ENCODE data around the gene ZNF823. TPM values are rescaled to one million over a fixed set of nuclear protein-coding genes. Genes with fewer than 3 reads are reported as not detected.

The ZNF823 gene
- total and polyA plus RNA-seq, 9 of the 15 experiments (the other 6 are each of a cell fraction or from before 2014, with no cell fraction given), result 4.0 to 13.4 (median 6.1) TPM

DNA sequence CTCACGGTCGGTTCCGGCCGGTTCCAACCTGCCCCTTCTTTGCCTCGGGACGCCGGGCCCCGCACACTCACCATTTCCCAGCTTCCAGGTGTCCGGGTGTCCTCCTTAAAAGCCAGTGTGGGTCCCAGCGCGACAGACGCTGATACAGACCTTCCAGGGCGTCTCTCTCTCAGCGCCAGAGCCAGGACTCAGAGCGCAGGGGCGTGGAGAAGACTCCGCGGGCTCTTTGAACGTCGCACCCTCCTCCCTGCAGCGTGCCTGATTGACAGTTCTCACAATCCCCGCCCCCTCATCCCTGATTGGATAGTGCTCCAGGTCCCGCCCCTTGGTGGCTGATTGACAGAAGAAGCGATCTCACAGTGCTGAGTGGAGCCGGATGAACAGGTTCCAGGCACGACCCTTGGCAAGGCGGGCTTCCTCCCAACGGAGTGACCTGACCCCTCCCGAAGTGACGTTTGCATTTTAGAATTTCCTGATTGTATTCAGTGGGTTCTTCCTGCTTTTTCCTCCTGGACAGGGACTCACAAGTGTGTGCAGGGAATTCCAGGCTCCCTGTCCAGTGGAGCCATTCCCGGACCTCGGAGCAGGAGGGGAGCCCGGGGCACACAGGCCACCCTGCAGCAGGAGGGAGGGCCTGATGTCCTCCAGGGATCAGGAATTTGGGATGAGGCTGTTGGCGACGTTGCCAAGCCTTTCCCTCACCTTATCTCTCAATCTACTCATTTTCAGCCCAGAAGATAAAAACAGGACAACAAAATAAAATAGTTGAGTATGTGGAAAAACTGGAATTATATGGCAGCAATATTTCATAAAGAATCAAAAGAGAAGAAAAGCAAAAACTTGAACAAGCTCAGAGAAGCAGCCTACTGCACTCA lies at the start of gene ZNF823 (continued):
- TF ChIP-seq WHSC1 (IDR thresholded peaks at IDR 0.05; ENCODE audit: low read length), result no peak
- peak; percentile 77 for TF ChIP-seq TBP (optimal IDR thresholded peaks at IDR 0.05; ENCODE audit: low read depth, low read length)
- TF ChIP-seq, protein P1, sequence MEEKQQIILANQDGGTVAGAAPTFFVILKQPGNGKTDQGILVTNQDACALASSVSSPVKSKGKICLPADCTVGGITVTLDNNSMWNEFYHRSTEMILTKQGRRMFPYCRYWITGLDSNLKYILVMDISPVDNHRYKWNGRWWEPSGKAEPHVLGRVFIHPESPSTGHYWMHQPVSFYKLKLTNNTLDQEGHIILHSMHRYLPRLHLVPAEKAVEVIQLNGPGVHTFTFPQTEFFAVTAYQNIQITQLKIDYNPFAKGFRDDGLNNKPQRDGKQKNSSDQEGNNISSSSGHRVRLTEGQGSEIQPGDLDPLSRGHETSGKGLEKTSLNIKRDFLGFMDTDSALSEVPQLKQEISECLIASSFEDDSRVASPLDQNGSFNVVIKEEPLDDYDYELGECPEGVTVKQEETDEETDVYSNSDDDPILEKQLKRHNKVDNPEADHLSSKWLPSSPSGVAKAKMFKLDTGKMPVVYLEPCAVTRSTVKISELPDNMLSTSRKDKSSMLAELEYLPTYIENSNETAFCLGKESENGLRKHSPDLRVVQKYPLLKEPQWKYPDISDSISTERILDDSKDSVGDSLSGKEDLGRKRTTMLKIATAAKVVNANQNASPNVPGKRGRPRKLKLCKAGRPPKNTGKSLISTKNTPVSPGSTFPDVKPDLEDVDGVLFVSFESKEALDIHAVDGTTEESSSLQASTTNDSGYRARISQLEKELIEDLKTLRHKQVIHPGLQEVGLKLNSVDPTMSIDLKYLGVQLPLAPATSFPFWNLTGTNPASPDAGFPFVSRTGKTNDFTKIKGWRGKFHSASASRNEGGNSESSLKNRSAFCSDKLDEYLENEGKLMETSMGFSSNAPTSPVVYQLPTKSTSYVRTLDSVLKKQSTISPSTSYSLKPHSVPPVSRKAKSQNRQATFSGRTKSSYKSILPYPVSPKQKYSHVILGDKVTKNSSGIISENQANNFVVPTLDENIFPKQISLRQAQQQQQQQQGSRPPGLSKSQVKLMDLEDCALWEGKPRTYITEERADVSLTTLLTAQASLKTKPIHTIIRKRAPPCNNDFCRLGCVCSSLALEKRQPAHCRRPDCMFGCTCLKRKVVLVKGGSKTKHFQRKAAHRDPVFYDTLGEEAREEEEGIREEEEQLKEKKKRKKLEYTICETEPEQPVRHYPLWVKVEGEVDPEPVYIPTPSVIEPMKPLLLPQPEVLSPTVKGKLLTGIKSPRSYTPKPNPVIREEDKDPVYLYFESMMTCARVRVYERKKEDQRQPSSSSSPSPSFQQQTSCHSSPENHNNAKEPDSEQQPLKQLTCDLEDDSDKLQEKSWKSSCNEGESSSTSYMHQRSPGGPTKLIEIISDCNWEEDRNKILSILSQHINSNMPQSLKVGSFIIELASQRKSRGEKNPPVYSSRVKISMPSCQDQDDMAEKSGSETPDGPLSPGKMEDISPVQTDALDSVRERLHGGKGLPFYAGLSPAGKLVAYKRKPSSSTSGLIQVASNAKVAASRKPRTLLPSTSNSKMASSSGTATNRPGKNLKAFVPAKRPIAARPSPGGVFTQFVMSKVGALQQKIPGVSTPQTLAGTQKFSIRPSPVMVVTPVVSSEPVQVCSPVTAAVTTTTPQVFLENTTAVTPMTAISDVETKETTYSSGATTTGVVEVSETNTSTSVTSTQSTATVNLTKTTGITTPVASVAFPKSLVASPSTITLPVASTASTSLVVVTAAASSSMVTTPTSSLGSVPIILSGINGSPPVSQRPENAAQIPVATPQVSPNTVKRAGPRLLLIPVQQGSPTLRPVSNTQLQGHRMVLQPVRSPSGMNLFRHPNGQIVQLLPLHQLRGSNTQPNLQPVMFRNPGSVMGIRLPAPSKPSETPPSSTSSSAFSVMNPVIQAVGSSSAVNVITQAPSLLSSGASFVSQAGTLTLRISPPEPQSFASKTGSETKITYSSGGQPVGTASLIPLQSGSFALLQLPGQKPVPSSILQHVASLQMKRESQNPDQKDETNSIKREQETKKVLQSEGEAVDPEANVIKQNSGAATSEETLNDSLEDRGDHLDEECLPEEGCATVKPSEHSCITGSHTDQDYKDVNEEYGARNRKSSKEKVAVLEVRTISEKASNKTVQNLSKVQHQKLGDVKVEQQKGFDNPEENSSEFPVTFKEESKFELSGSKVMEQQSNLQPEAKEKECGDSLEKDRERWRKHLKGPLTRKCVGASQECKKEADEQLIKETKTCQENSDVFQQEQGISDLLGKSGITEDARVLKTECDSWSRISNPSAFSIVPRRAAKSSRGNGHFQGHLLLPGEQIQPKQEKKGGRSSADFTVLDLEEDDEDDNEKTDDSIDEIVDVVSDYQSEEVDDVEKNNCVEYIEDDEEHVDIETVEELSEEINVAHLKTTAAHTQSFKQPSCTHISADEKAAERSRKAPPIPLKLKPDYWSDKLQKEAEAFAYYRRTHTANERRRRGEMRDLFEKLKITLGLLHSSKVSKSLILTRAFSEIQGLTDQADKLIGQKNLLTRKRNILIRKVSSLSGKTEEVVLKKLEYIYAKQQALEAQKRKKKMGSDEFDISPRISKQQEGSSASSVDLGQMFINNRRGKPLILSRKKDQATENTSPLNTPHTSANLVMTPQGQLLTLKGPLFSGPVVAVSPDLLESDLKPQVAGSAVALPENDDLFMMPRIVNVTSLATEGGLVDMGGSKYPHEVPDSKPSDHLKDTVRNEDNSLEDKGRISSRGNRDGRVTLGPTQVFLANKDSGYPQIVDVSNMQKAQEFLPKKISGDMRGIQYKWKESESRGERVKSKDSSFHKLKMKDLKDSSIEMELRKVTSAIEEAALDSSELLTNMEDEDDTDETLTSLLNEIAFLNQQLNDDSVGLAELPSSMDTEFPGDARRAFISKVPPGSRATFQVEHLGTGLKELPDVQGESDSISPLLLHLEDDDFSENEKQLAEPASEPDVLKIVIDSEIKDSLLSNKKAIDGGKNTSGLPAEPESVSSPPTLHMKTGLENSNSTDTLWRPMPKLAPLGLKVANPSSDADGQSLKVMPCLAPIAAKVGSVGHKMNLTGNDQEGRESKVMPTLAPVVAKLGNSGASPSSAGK (IDR thresholded peaks at IDR 0.05), result peak; percentile 75
- TF ChIP-seq RBM22 (IDR thresholded peaks at IDR 0.05; ENCODE audit: low read depth, low read length, poor library complexity, severe bottlenecking), result no peak
- TF ChIP-seq ZNF121 (CRISPR knock-in tag; conservative IDR thresholded peaks at IDR 0.05), result no peak
- TF ChIP-seq, protein P2, sequence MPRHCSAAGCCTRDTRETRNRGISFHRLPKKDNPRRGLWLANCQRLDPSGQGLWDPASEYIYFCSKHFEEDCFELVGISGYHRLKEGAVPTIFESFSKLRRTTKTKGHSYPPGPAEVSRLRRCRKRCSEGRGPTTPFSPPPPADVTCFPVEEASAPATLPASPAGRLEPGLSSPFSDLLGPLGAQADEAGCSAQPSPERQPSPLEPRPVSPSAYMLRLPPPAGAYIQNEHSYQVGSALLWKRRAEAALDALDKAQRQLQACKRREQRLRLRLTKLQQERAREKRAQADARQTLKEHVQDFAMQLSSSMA (CRISPR knock-in tag; IDR thresholded peaks at IDR 0.05), result peak; percentile 93
- TF ChIP-seq NCOA4 (IDR thresholded peaks at IDR 0.05; ENCODE audit: partially characterized antibody), result no peak
- peak; percentile 82 for TF ChIP-seq L3MBTL2 (IDR thresholded peaks at IDR 0.05)
- TF ChIP-seq, protein P3, sequence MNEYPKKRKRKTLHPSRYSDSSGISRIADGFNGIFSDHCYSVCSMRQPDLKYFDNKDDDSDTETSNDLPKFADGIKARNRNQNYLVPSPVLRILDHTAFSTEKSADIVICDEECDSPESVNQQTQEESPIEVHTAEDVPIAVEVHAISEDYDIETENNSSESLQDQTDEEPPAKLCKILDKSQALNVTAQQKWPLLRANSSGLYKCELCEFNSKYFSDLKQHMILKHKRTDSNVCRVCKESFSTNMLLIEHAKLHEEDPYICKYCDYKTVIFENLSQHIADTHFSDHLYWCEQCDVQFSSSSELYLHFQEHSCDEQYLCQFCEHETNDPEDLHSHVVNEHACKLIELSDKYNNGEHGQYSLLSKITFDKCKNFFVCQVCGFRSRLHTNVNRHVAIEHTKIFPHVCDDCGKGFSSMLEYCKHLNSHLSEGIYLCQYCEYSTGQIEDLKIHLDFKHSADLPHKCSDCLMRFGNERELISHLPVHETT (CRISPR knock-in tag; conservative IDR thresholded peaks at IDR 0.05 in 1 of 2, IDR thresholded peaks at IDR 0.05 in 1 of 2), result no peak
- no peak for TF ChIP-seq HIVEP1 (CRISPR knock-in tag; IDR thresholded peaks at IDR 0.05)
- no peak for TF ChIP-seq SRSF7 (optimal IDR thresholded peaks at IDR 0.05; ENCODE audit: low read depth, low read length)
- no peak for TF ChIP-seq PHTF2 (CRISPR knock-in tag; IDR thresholded peaks at IDR 0.05)
- TF ChIP-seq POLR2H (tag; IDR thresholded peaks at IDR 0.05; ENCODE audit: low read depth), result peak; percentile 68; the same call in 1 of the 2 replicates
- TF ChIP-seq HCFC1 (IDR thresholded peaks at IDR 0.05; ENCODE audit: low read depth, low read length), result peak; percentile 63

All from K562 (cell line).